Measurements from ENCODE around the gene PPP1R12C.
"Not testable (repeated sequence)": the region's sequence is repeated elsewhere in the genome, so short reads cannot be mapped to it uniquely, and the experiment has no call there.

- TF ChIP-seq CTCF (IDR thresholded peaks at IDR 0.05; ENCODE audit: low read depth, low read length); MAX (IDR thresholded peaks at IDR 0.05; ENCODE audit: low read depth, low read length); MYC (IDR thresholded peaks at IDR 0.05; ENCODE audit: low read depth, low read length); POLR2A (IDR thresholded peaks at IDR 0.05; ENCODE audit: extremely low read depth, insufficient read length): not testable (repeated sequence)
These were observed 38.3 kb upstream of the PPP1R12C start for GRCh38 chr19:55155784-55156183.

Measured in NB4 (cell line).